Measurements from ENCODE around the gene PGGHG. TPM values are rescaled to one million over a fixed set of nuclear protein-coding genes. Genes with fewer than 3 reads are reported as not detected.
"Not testable (repeated sequence)": the region's sequence is repeated elsewhere in the genome, so short reads cannot be mapped to it uniquely, and the experiment has no call there.

The PGGHG gene
- total and polyA plus RNA-seq, 7 donors, result 2.7 to 8.6 (median 4.0) TPM

- no peak for TF ChIP-seq CTCF (IDR thresholded peaks at IDR 0.05)
- peak overlapping the region; percentile 55 for H3K27ac ChIP-seq
- H3K27me3 ChIP-seq (ENCODE audit: insufficient read depth in 3 of 3, low read length in 2 of 3), result peaks cover 0 to 32% (median 5%) of the 10 kb centered on the region in 3 donors
- peaks cover 9% of the 10 kb centered on the region for H3K4me1 ChIP-seq
- H3K4me3 ChIP-seq, result peak overlapping the region; percentile 67
- intact Hi-C loops (cut with DNase I), result no loop called here
- WGBS, 3 donors, result 45 to 49% (median 47%) methylated on average over 32 of the region's 32 CpGs
- H3K9me3 ChIP-seq, result no peaks in the 10 kb centered on the region
- DNase-seq, result peak in 1 of 2 donors; percentile 52
- H3K36me3 ChIP-seq (ENCODE audit: insufficient read depth in 1 of 2, low read depth in 1 of 2), result no peaks in the 10 kb centered on the region
- ATAC-seq, result no peak
Measured at GRCh38 chr11:315516-315994, 26.6 kb downstream of the PGGHG start.

- intact Hi-C loops (cut with DNase I), result no loop called here
- Histone ChIP-seq H3K9me3 (no peaks in the 10 kb centered on the region), H3K4me1 (peaks cover 9% of the 10 kb centered on the region), H3K27me3 (ENCODE audit: insufficient read depth in 3 of 3, low read length in 2 of 3) (peaks cover 0 to 32% (median 7%) of the 10 kb centered on the region in 3 donors), H3K36me3 (ENCODE audit: insufficient read depth in 1 of 2, low read depth in 1 of 2) (no peaks in the 10 kb centered on the region), H3K27ac (peak overlapping the region; percentile 55), H3K4me3 (peak overlapping the region; percentile 67)
- 33 to 42% (median 42%) methylated on average over 53 to 64 of the region's 64 CpGs for WGBS, 3 donors
- DNase-seq (peak in 1 of 2 donors; percentile 60), ATAC-seq (no peak)
- TF ChIP-seq CTCF (IDR thresholded peaks at IDR 0.05), result no peak
Measured at GRCh38 chr11:316031-316701, 27.2 kb downstream of the PGGHG start.

- ATAC-seq (no peak), DNase-seq (no peak)
- Histone ChIP-seq H3K9me3 (no peaks in the 10 kb centered on the region), H3K27ac (peak overlapping the region; percentile 43), H3K36me3 (ENCODE audit: insufficient read depth in 1 of 2, low read depth in 1 of 2) (no peaks in the 10 kb centered on the region), H3K27me3 (ENCODE audit: insufficient read depth in 3 of 3, low read length in 2 of 3) (peaks cover 0 to 32% (median 7%) of the 10 kb centered on the region in 3 donors), H3K4me3 (peak overlapping the region; percentile 67), H3K4me1 (peaks cover 8% of the 10 kb centered on the region)
- intact Hi-C loops (cut with DNase I), result no loop called here
- TF ChIP-seq CTCF (IDR thresholded peaks at IDR 0.05), result no peak
- WGBS, 3 donors, result 76 to 83% (median 79%) methylated on average over 7 of the region's 7 CpGs
Measured at GRCh38 chr11:316891-317301, 28.0 kb downstream of the PGGHG start.

GRCh38 chr11:317668-318404, 28.9 kb downstream of the PGGHG start:
- intact Hi-C loops (cut with DNase I); H3K4me1 ChIP-seq; H3K9me3 ChIP-seq; H3K36me3 ChIP-seq (ENCODE audit: insufficient read depth in 1 of 2, low read depth in 1 of 2): not testable (repeated sequence)
- Histone ChIP-seq H3K27me3 (ENCODE audit: insufficient read depth in 3 of 3, low read length in 2 of 3) (peaks cover 0 to 32% (median 7%) of the 10 kb centered on the region in 3 donors), H3K4me3 (peak overlapping the region; percentile 67), H3K27ac (peak overlapping the region; percentile 53)
- peak in 1 of 4 donors; percentile 2 for ATAC-seq
- DNase-seq, result peak in 1 of 2 donors; percentile 42
- 35 to 61% (median 37%) methylated on average over 8 to 16 of the region's 30 CpGs for WGBS, 3 donors

GRCh38 chr11:318405-319120, 29.6 kb downstream of the PGGHG start:
- intact Hi-C loops (cut with DNase I), result not testable (repeated sequence)

GRCh38 chr11:319121-319887, 30.4 kb downstream of the PGGHG start:
- H3K9me3 ChIP-seq; H3K36me3 ChIP-seq (ENCODE audit: insufficient read depth in 1 of 2, low read depth in 1 of 2); intact Hi-C loops (cut with DNase I); H3K4me1 ChIP-seq: not testable (repeated sequence)
- Histone ChIP-seq H3K27ac (peak overlapping the region; percentile 63), H3K27me3 (ENCODE audit: insufficient read depth in 3 of 3, low read length in 2 of 3) (peaks cover 0 to 32% (median 7%) of the 10 kb centered on the region in 3 donors), H3K4me3 (peak overlapping the region; percentile 68)
- peak; percentile 30 to 45 (median 40) for ATAC-seq
- WGBS, 3 donors, result 12 to 31% (median 15%) methylated on average over 18 to 20 of the region's 29 CpGs
- DNase-seq, result peak in 1 of 2 donors; percentile 64

More at GRCh38 chr11:318405-319120, 29.6 kb downstream of the PGGHG start:
- not testable (repeated sequence) for H3K4me1 ChIP-seq; H3K36me3 ChIP-seq (ENCODE audit: insufficient read depth in 1 of 2, low read depth in 1 of 2); H3K9me3 ChIP-seq
- DNase-seq (peak in 1 of 2 donors; percentile 47), ATAC-seq (peak; percentile 51 to 72 (median 70))
- Histone ChIP-seq H3K27me3 (ENCODE audit: insufficient read depth in 3 of 3, low read length in 2 of 3) (peaks cover 0 to 32% (median 7%) of the 10 kb centered on the region in 3 donors), H3K4me3 (peak overlapping the region; percentile 68), H3K27ac (peak overlapping the region; percentile 63)
- WGBS, 3 donors, result 0 to 1% (median 1%) methylated on average over 4 to 15 of the region's 79 CpGs

GRCh38 chr11:319888-320273, 31.0 kb downstream of the PGGHG start:
- H3K9me3 ChIP-seq; H3K4me1 ChIP-seq; H3K36me3 ChIP-seq (ENCODE audit: insufficient read depth in 1 of 2, low read depth in 1 of 2); intact Hi-C loops (cut with DNase I): not testable (repeated sequence)
- Histone ChIP-seq H3K27me3 (ENCODE audit: insufficient read depth in 3 of 3, low read length in 2 of 3) (peaks cover 0 to 32% (median 7%) of the 10 kb centered on the region in 3 donors), H3K4me3 (peak overlapping the region; percentile 68), H3K27ac (peak overlapping the region; percentile 71)
- WGBS, 3 donors, result 13 to 47% (median 24%) methylated on average over 3 to 9 of the region's 10 CpGs
- ATAC-seq, result peak in 3 of 4 donors; percentile 5 to 32 (median 19)
- DNase-seq, result peak in 1 of 2 donors; percentile 37

Data from psoas muscle (tissue), 8 donors.